Measurements from ENCODE around the gene KDR. TPM values are rescaled to one million over a fixed set of nuclear protein-coding genes. Genes with fewer than 3 reads are reported as not detected.

The KDR gene
- total RNA-seq, 1 donor from 2014 or later: 2.7 TPM

GRCh38 chr4:55087009-55087912, 38.1 kb downstream of the KDR start:
- no peak overlapping the region for H3K9ac ChIP-seq
- Mint-ChIP-seq H3K4me1 (peaks cover 30% of the 10 kb centered on the region), H3K27me3 (ENCODE audit: insufficient read depth, low read depth) (peaks cover 10% of the 10 kb centered on the region), H3K4me3 (no peak overlapping the region), H3K9me3 (no peaks in the 10 kb centered on the region), H3K27ac (no peak overlapping the region), H3K36me3 (no peaks in the 10 kb centered on the region)
- no peaks in the 10 kb centered on the region for H3K9me3 ChIP-seq (ENCODE audit: low read depth)
- no peak overlapping the region for H3K4me2 ChIP-seq
- no peaks in the 10 kb centered on the region for H3F3A ChIP-seq (ENCODE audit: low read depth)
- no peaks in the 10 kb centered on the region for H3K79me2 ChIP-seq (ENCODE audit: low read depth)
- no peak overlapping the region for H3K4me3 ChIP-seq
- no peaks in the 10 kb centered on the region for H4K20me1 ChIP-seq (ENCODE audit: low read depth)
- DNase-seq (ENCODE audit: low spot score): no peak
- no peak overlapping the region for H2AFZ ChIP-seq (replicated peaks)
- no peaks in the 10 kb centered on the region for H3K36me3 ChIP-seq
- TF ChIP-seq EZH2phosphoT487 (IDR thresholded peaks at IDR 0.05) (no peak), EZH2 (IDR thresholded peaks at IDR 0.05) (no peak), CTCF (IDR thresholded peaks at IDR 0.05) (no peak)
- no peaks in the 10 kb centered on the region for H3K27me3 ChIP-seq
- H3K4me1 ChIP-seq: peaks cover 18% of the 10 kb centered on the region
- H3K27ac ChIP-seq: no peak overlapping the region

GRCh38 chr4:55086578-55086977, 38.8 kb downstream of the KDR start:
- no peaks in the 10 kb centered on the region for H3K9me3 ChIP-seq (ENCODE audit: low read depth)
- H3K4me1 ChIP-seq: peaks cover 18% of the 10 kb centered on the region
- H3K4me2 ChIP-seq: no peak overlapping the region
- no peaks in the 10 kb centered on the region for H3K27me3 ChIP-seq
- no peaks in the 10 kb centered on the region for H3K9me3 Mint-ChIP-seq
- H3K79me2 ChIP-seq (ENCODE audit: low read depth): no peaks in the 10 kb centered on the region
- no peak overlapping the region for H3K9ac ChIP-seq
- H3K4me3 ChIP-seq: no peak overlapping the region
- DNase-seq (ENCODE audit: low spot score): no peak
- H3K27me3 Mint-ChIP-seq (ENCODE audit: insufficient read depth, low read depth): peaks cover 10% of the 10 kb centered on the region
- H3K4me1 Mint-ChIP-seq: peaks cover 30% of the 10 kb centered on the region
- H3F3A ChIP-seq (ENCODE audit: low read depth): no peaks in the 10 kb centered on the region
- TF ChIP-seq EZH2 (IDR thresholded peaks at IDR 0.05) (no peak), CTCF (IDR thresholded peaks at IDR 0.05) (no peak)
- H3K27ac ChIP-seq: no peak overlapping the region
- H4K20me1 ChIP-seq (ENCODE audit: low read depth): no peaks in the 10 kb centered on the region
- no peak overlapping the region for H3K4me3 Mint-ChIP-seq
- H3K36me3 ChIP-seq: no peaks in the 10 kb centered on the region
- no peaks in the 10 kb centered on the region for H3K36me3 Mint-ChIP-seq
- no peak overlapping the region for H3K27ac Mint-ChIP-seq
- H2AFZ ChIP-seq (replicated peaks): no peak overlapping the region

GRCh38 chr4:55083735-55084134, 41.7 kb downstream of the KDR start:
- Mint-ChIP-seq H3K9me3 (no peaks in the 10 kb centered on the region), H3K4me1 (peaks cover 52% of the 10 kb centered on the region), H3K36me3 (no peaks in the 10 kb centered on the region), H3K27ac (no peak overlapping the region), H3K27me3 (ENCODE audit: insufficient read depth, low read depth) (peaks cover 12% of the 10 kb centered on the region), H3K4me3 (no peak overlapping the region)
- no peak for TF ChIP-seq EZH2phosphoT487 (IDR thresholded peaks at IDR 0.05)
- no peak for TF ChIP-seq EZH2 (IDR thresholded peaks at IDR 0.05)
- no peak for TF ChIP-seq CTCF (IDR thresholded peaks at IDR 0.05)
- DNase-seq (ENCODE audit: low spot score): no peak
- Histone ChIP-seq H3K36me3 (no peaks in the 10 kb centered on the region), H3K4me1 (peaks cover 34% of the 10 kb centered on the region), H2AFZ (replicated peaks) (no peak overlapping the region), H3K27ac (no peak overlapping the region), H3K9me3 (ENCODE audit: low read depth) (no peaks in the 10 kb centered on the region), H4K20me1 (ENCODE audit: low read depth) (no peaks in the 10 kb centered on the region), H3F3A (ENCODE audit: low read depth) (peaks cover 11% of the 10 kb centered on the region), H3K27me3 (no peaks in the 10 kb centered on the region), H3K4me3 (no peak overlapping the region), H3K79me2 (ENCODE audit: low read depth) (no peaks in the 10 kb centered on the region), H3K9ac (no peak overlapping the region), H3K4me2 (no peak overlapping the region)

All from neural progenitor cell (in vitro differentiated cells).